Measurements from ENCODE around the gene GPC6.
"Not testable (repeated sequence)": the region's sequence is repeated elsewhere in the genome, so short reads cannot be mapped to it uniquely, and the experiment has no call there.

The GPC6 gene

DNA sequence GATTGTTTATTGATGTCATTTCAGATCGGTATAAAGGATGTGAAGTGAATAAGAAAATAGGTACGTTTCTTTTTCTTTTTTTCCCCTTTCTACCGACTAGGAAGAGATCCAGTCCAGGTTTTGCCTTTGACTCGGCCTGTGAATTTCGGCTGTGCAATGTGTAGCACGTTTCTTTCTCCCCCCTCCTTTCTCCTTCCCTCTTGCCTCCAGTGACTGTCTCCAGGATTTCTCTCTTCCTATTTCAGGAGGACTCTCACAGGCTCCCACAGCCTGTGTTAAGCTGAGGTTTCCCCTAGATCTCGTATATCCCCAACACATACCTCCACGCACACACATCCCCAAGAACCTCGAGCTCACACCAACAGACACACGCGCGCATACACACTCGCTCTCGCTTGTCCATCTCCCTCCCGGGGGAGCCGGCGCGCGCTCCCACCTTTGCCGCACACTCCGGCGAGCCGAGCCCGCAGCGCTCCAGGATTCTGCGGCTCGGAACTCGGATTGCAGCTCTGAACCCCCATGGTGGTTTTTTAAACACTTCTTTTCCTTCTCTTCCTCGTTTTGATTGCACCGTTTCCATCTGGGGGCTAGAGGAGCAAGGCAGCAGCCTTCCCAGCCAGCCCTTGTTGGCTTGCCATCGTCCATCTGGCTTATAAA lies at the start of gene GPC6:
TSS of gene GPC6 (plus strand) at position 185 of the 657 bp plus-strand sequence.
- peak; percentile 88 for DNase-seq

- DNase-seq: no peak
Observed at GRCh38 chr13:93180356-93180969, 46.1 kb upstream of the GPC6 start.

- DNase-seq: no peak
Observed at GRCh38 chr13:93182406-93182805, 44.2 kb upstream of the GPC6 start.

DNA sequence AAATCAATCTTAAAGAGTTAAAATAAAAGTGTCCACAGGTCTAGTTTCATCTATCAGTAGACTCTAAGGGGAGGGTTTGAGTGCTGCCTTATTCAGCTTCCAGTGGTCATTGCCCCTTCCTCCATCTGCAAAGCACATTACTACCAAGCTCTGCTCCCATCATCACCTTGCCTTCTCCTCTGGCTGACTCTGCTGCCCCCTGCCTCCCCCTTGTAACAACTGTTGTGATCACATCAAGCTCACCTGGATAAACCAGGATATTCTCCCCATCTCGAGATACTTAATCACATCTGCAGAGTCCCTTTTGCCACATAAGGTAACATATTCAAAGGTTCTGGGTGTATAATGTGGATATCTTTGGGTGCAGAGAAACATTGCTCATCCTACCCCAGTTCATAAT lies 43.3 kb upstream of the GPC6 start:
- peak; percentile 19 for DNase-seq

DNA sequence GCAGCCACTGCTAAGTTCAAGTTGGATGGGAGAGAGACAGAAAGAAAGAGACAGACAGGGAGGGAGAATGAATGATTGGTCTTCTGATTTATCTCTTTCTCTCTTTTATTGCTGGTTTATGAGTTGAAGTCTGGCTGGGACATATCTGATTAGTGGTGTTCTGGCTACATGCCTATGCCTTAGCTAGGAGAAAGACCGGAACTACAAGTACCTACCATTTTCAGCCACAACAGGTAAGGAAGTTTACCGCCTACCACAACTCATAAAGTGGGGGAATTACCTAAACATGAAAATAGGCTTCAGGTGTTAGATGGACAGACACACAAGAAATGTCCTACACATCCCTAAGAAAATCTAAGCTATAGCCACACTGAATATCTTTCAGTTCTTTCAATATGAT lies 36.6 kb upstream of the GPC6 start:
- no peak for DNase-seq

DNA sequence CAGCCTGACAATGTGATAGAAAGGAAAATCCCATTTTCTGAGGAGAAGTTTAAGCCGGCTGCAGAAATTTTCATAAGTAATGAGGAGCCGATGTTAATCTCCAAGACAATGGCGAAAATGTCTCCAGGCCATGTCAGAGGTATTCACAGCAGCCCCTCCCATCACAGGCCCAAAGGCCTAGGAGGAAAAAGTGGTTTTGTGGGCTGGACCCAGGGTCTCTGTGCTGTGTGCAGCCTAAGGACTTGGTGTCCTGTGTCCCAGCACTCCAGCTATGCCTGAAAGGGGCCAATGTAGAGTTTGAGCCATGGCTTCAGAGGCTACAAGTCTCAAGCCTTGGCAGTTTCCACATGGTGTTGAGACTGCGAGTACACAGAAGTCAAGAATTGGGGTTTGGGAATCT lies 32.9 kb upstream of the GPC6 start:
- DNase-seq: no peak

DNA sequence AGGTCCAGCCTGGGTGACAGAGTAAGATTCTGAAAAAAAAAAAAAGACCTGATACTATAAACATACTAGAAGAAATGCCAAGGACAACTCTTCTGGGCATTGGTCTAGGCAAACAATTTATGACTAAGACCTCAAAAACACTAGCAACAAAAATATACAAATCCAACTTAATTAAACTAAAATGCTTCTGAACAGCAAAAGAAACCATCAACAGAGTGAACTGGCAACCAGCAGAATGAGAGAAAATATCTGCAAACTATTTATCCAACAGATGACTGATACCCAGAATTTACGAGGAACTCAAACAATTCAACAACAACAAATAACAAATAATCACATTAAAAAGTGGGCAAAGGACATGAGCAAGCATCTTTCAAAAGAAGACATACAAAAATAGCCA lies 26.8 kb upstream of the GPC6 start:
- no peak for DNase-seq

DNA sequence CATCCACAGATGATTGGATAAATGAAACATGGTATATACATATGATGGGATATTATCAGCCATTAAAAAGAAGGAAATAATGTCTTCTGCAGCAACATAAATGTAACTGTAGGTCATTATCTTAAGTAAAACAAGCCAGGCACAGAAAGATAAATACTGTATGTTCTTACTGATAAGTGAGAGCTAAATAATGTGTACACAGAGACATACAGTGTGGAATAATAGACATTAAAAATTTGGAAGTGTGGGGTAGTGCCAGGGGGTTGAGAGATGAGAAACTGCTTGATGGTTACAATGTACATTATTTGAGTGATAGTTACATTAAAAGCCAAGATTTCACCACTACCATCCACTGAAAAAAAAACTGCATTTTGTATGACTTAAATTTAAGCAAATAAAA lies 26.0 kb upstream of the GPC6 start:
- DNase-seq: no peak

DNA sequence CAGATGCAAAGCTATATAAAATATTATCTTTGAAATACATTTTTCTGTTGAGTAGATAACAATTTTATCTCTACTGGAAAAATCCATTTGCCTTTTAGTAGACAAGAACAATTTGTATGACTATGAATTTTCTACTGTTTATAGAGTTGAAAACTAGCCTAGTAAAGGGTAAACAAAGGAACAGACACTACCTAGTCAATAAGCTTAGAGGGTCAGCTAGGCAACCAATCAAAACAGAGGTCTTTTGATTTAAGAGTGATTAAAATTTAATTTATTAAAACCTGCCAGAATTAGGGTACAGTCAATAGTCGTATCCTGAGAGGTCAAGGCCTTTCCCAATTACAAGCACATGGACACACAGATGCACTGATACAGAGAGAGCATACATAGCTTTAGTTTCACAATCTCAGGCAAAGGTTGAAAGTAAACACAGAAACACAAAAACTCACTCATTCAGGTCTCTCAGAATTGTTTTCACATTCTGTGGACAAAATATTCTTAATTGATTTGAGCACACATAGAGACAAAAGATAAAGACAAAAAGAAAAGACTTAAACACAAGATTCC lies 24.5 kb upstream of the GPC6 start:
- peak; percentile 58 for DNase-seq

- DNase-seq: not testable (repeated sequence)
Observed at GRCh38 chr13:93206778-93207392, 19.7 kb upstream of the GPC6 start.

- DNase-seq: no peak
Observed at GRCh38 chr13:93216122-93216521, 10.5 kb upstream of the GPC6 start.

GRCh38 chr13:93217721-93218261 lies 8.8 kb upstream of the GPC6 start:
- no peak for DNase-seq

DNA sequence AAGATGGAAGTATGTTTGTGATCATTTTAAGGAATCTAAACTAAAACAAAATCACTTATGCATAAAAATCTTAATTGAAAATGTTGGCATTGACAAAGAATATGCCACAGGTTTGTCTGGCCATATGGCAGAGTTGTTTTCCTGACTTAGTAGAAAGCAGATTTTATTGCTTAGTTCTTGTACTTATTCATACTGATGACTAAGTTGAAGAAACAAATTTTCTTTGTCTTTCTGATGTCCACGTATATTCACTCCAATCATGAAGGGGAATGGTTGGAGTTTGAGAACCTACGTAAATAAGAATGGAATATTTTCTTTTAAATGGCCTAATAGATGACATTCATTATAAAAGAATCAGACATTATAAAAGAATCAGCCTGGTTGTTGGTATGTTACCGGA lies 8.0 kb upstream of the GPC6 start:
- no peak for DNase-seq

- DNase-seq: no peak
Observed at GRCh38 chr13:93220073-93220472, 6.5 kb upstream of the GPC6 start.

GRCh38 chr13:93222976-93223375 lies 3.6 kb upstream of the GPC6 start:
- DNase-seq: no peak

GRCh38 chr13:93224535-93224934 lies 2.1 kb upstream of the GPC6 start:
- DNase-seq: no peak

GRCh38 chr13:93225610-93226009 lies 997 bp upstream of the GPC6 start:
- no peak for DNase-seq

GRCh38 chr13:93226065-93226622 lies 463 bp upstream of the GPC6 start:
- DNase-seq: no peak

DNA sequence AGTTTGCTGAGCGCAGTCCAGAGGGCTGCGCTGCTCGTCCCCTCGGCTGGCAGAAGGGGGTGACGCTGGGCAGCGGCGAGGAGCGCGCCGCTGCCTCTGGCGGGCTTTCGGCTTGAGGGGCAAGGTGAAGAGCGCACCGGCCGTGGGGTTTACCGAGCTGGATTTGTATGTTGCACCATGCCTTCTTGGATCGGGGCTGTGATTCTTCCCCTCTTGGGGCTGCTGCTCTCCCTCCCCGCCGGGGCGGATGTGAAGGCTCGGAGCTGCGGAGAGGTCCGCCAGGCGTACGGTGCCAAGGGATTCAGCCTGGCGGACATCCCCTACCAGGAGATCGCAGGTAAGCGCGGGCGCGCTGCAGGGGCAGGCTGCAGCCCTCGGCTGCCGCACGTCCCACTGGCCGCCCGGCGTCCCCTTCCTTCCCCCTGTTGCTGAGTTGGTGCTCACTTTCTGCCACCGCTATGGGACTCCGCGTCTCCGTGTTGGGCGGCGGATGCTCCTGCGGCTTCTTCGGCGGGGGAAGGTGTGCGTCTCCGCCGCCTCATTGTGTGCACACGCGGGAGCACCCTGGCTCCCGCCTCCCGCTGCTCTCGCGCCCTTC lies 772 bp downstream of the GPC6 start:
- peak; percentile 88 for DNase-seq

DNA sequence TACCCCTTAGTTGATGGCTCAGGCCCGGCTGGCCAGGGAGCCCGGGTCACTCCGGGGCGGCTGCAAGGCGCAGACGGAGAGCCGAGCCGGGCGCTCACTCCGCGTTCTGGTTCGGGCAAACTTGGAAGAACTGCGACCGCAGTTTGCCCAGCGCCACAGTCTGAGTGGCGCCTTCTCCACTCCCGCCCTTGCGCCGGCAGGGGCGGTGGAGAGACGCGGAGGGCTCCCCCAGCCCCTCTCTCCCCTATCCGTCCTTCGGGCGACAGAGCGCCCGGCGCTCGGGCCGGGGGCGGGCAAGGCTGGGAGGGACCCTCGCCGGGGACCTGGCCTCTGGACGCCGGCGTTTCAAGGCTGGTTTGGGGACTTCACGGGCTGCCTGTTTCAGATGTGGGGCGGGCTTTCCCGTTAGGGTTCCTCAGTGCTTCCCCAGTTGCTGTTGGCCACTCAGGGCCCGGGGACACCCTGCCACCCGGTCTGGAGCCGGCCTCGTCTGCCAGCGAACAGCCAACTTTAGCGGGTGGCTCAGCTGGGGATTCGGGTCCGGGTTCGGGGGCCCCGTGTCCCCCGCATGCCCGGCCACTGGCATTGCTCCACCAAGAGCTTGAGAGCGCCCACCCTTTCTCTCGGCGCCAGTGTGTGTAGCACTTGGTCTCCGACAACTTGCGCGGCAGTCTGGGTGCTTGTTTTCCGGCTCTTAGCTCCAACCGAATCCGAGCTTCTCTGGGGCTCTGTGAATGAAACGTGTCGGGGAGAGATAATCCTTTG lies 1.5 kb downstream of the GPC6 start:
- DNase-seq: peak; percentile 95

GRCh38 chr13:93228643-93228937 lies 2.0 kb downstream of the GPC6 start:
- DNase-seq: no peak

DNA sequence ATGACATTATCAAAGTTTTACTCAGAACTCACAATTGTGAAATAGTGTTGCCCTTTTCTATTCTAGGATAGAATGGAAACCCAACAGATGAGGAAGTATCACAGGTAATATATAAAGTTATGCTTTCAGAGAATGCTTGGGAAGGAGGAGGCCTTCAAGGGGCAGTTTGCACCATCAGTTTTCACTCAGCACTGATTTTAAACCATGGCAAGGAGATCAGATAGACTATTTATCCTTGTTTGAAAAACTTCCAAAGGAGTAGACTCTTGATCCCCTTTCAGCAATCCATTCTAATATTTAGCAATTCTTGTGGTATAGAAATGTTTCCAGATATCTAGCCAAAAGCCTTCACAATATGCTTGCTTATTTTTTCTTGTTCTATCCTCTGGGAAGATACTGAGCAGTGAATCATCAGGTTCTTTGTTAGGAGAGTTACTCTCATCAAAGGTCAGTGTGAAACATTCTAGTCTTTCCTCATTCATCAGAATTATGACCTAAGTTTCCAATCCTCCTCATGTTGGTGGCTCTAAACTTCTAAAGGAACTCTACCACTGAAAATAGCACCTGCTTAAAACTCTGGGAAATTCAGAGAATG lies 3.8 kb downstream of the GPC6 start:
- DNase-seq: no peak
